HepG2 (cell line): ENCODE measurements around the gene AP5B1. TPM values are rescaled to one million over a fixed set of nuclear protein-coding genes. Genes with fewer than 3 reads are reported as not detected.

Experiments used
- ASH2L ChIP-seq: fragments of 300-600, 200-600 bp; sonication (generic); IDR thresholded peaks from 2 replicates; pipeline ENCODE4 v1.7.0; 2017; ENCODE audit warnings: low read depth, mild to moderate bottlenecking, moderate library complexity, mixed read lengths, low read length; ENCODE audit not compliant: insufficient read length
- CBX1 ChIP-seq: IDR thresholded peaks from one replicate; pipeline ENCODE4 v1.6.1; 2016; ENCODE audit warnings: antibody characterized with exemption, low read depth
- CSRNP1 ChIP-seq: sonication (generic); formaldehyde crosslinking; IDR thresholded peaks from 2 replicates; pipeline ENCODE4 v1.8.1; 2023; ENCODE audit warnings: mild to moderate bottlenecking, missing genetic modification reagents
- GMEB2 ChIP-seq: IDR thresholded peaks from 2 replicates; pipeline ENCODE4 v1.6.1; 2016; ENCODE audit warnings: missing biosample characterization, missing genetic modification reagents, low read depth
- MAZ ChIP-seq, 2 experiments: sonication (generic) in 1 of 2; formaldehyde crosslinking in 1 of 2; IDR thresholded peaks; 2 replicates each; pipeline versions ENCODE4 v1.5.0 to v1.6.1; 2012 to 2020; ENCODE audit warnings: low read depth in 2 of 2, mild to moderate bottlenecking in 2 of 2, borderline replicate concordance in 1 of 2, improper control_type of control experiment in 1 of 2, low read length in 1 of 2, missing genetic modification reagents in 1 of 2, moderate library complexity in 1 of 2
- PHF8 ChIP-seq: sonication (generic); formaldehyde crosslinking; IDR thresholded peaks from 2 replicates; pipeline ENCODE4 v1.5.0; 2020; ENCODE audit warnings: missing genetic modification reagents
- RAD21 ChIP-seq: fragments of 450-650 bp; formaldehyde crosslinking; IDR thresholded peaks from 2 replicates; pipeline ENCODE4 v1.5.0; 2020; ENCODE audit warnings: mild to moderate bottlenecking
- RFX3 ChIP-seq: IDR thresholded peaks from 2 replicates; pipeline ENCODE4 v1.6.1; 2016; ENCODE audit warnings: missing biosample characterization, missing genetic modification reagents
- RFXAP ChIP-seq: sonication (generic); formaldehyde crosslinking; IDR thresholded peaks from 2 replicates; pipeline ENCODE4 v1.4.0; 2020; ENCODE audit warnings: missing genetic modification reagents, borderline replicate concordance
- TRAFD1 ChIP-seq: sonication (generic); formaldehyde crosslinking; IDR thresholded peaks from 2 replicates; pipeline ENCODE4 v1.5.1; 2020; ENCODE audit warnings: missing genetic modification reagents, mild to moderate bottlenecking, borderline replicate concordance
- TRIM24 ChIP-seq: sonication (generic); formaldehyde crosslinking; IDR thresholded peaks from 2 replicates; pipeline ENCODE4 v1.8.0; 2022; ENCODE audit warnings: mild to moderate bottlenecking, missing genetic modification reagents
- ZBTB7B ChIP-seq: sonication (generic); formaldehyde crosslinking; IDR thresholded peaks from 2 replicates; pipeline ENCODE4 v1.4.0; 2020; ENCODE audit warnings: missing genetic modification reagents
- ZNF121 ChIP-seq: sonication (generic); formaldehyde crosslinking; IDR thresholded peaks from 2 replicates; pipeline ENCODE4 v1.5.0; 2020; ENCODE audit warnings: mild to moderate bottlenecking, missing genetic modification reagents
- ZNF124 ChIP-seq: sonication (generic); formaldehyde crosslinking; IDR thresholded peaks from 2 replicates; pipeline ENCODE4 v1.4.0; 2020; ENCODE audit warnings: missing genetic modification reagents
- ZNF3 ChIP-seq: IDR thresholded peaks from 2 replicates; pipeline ENCODE4 v1.7.0; 2017; ENCODE audit warnings: inconsistent platforms
- ZNF496 ChIP-seq: sonication (generic); formaldehyde crosslinking; IDR thresholded peaks from 2 replicates; pipeline ENCODE4 v1.8.1; 2023; ENCODE audit warnings: mild to moderate bottlenecking, moderate library complexity, missing genetic modification reagents; ENCODE audit not compliant: insufficient replicate concordance
- ZNF550 ChIP-seq: sonication (generic); formaldehyde crosslinking; IDR thresholded peaks from 2 replicates; pipeline ENCODE4 v1.4.0; 2020; ENCODE audit warnings: mild to moderate bottlenecking, missing genetic modification reagents, borderline replicate concordance
- ZNF768 ChIP-seq: sonication (generic); formaldehyde crosslinking; IDR thresholded peaks from 2 replicates; pipeline ENCODE4 v1.4.0; 2020; ENCODE audit warnings: missing genetic modification reagents
- ZNF839 ChIP-seq: sonication (generic); formaldehyde crosslinking; IDR thresholded peaks from 2 replicates; pipeline ENCODE4 v1.4.0; 2020; ENCODE audit warnings: missing genetic modification reagents, mild to moderate bottlenecking, borderline replicate concordance
- ZSCAN25 ChIP-seq: sonication (generic); formaldehyde crosslinking; IDR thresholded peaks from 2 replicates; pipeline ENCODE4 v1.8.0; 2022; ENCODE audit warnings: mild to moderate bottlenecking, missing genetic modification reagents
- polyA plus RNA-seq, 8 experiments: library from polyadenylated mRNA; depleted of rRNA in 3 of 8; stranded (reverse) in 7 of 8; unstranded in 1 of 8; fragments of >200 nt; fragmentation: Illumina TruSeq in 4 of 8; extraction: Trizol in 4 of 8; gene quantifications; 2 replicates each; pipeline versions ENCODE4 v1.2.1 to v1.2.3, GENCODE V29; 2011 to 2016; ENCODE audit warnings: low read depth in 4 of 8, missing spikeins in 1 of 8, mixed read lengths in 1 of 8; ENCODE audit not compliant: insufficient read depth in 1 of 8
- total RNA-seq, 5 experiments: library from RNA; depleted of rRNA; stranded (reverse); fragments of >200 nt; fragmentation: Illumina TruSeq; extraction: Trizol; gene quantifications; 2 replicates each; pipeline ENCODE4 v1.2.3, GENCODE V29; 2016; ENCODE audit warnings: low read depth in 1 of 5
- TF ChIP-seq, protein P1 (sequence below): sonication (generic); formaldehyde crosslinking; IDR thresholded peaks from 2 replicates; pipeline ENCODE4 v1.5.1; 2020; ENCODE audit warnings: missing genetic modification reagents, mild to moderate bottlenecking, borderline replicate concordance

The AP5B1 gene
- total and polyA plus RNA-seq, 2 of the 13 experiments (the other 11 are each of a cell fraction or from before 2014, with no cell fraction given): 1.7 to 4.4 TPM

DNA sequence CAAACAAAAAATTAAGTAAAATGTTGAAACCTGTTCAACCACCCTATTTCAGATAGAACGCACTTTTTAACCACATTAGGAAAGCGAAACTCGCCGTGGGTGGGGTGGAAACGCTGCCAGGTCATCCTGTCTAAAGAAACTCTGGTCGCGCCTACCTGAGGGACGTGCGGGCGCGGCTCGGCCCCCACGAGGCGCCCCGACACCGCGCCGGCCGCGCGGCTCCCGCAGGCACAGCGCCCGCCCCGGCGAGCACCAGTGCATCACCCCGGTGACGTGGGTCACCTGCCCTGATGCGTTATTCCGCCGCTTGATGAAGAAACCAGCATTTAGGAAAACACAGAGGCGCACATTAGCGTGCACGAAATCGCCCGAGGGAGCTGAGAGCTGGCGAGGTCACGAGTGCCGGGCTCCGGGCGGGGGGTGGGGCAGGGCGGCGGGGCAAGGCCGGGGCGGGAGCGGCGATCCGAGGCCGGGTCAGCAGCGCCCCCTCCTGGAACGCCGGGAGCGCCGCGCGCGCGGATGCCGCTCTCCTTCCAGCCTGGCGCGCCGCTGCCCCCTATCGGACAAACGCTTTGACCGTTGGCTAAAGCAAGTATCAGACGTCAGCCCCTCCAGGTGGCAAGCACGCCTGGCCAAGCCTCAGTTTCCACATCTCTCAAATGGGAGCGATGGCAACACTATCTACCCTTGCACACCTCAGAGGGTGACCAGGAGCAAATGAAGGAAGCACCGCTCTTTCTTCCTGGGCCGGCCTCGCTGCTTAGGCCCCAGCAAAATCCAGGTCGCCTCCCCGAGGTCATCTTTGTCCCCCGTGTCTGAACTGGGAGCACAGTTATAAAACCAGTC, 37.3 kb upstream of the AP5B1 start (continued):
- no peak for TF ChIP-seq TRAFD1 (CRISPR knock-in tag)
- no peak for TF ChIP-seq ZNF124 (CRISPR knock-in tag)
- TF ChIP-seq ZNF496: no peak
- TF ChIP-seq, protein P1, sequence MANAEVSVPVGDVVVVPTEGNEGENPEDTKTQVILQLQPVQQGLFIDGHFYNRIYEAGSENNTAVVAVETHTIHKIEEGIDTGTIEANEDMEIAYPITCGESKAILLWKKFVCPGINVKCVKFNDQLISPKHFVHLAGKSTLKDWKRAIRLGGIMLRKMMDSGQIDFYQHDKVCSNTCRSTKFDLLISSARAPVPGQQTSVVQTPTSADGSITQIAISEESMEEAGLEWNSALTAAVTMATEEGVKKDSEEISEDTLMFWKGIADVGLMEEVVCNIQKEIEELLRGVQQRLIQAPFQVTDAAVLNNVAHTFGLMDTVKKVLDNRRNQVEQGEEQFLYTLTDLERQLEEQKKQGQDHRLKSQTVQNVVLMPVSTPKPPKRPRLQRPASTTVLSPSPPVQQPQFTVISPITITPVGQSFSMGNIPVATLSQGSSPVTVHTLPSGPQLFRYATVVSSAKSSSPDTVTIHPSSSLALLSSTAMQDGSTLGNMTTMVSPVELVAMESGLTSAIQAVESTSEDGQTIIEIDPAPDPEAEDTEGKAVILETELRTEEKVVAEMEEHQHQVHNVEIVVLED (CRISPR knock-in tag): peak; percentile 40; the same call in 1 of the 2 replicates
- 0 out of 2 replicates have a peak, but pooled peaks have one; percentile 65 for TF ChIP-seq MAZ (IDR thresholded peaks at IDR 0.05; ENCODE audit: borderline replicate concordance, low read depth, low read length)
- TF ChIP-seq MAZ (CRISPR knock-in tag; IDR thresholded peaks at IDR 0.05; ENCODE audit: low read depth): peak; percentile 53; the same call in 1 of the 2 replicates
- no peak for TF ChIP-seq ZNF550 (CRISPR knock-in tag)
- no peak for TF ChIP-seq TRIM24 (CRISPR knock-in tag)
- TF ChIP-seq CSRNP1 (CRISPR knock-in tag): no peak
- TF ChIP-seq ASH2L: peak; percentile 49
- peak; percentile 98 for TF ChIP-seq RAD21
- TF ChIP-seq RFXAP (CRISPR knock-in tag): peak; percentile 19; the same call in 1 of the 2 replicates
- TF ChIP-seq ZNF768 (CRISPR knock-in tag): peak; percentile 42; the same call in 1 of the 2 replicates
- TF ChIP-seq RFX3: no peak
- TF ChIP-seq ZNF3: no peak
- TF ChIP-seq ZNF839: no peak
- TF ChIP-seq ZNF121 (CRISPR knock-in tag): no peak
- TF ChIP-seq PHF8: peak; percentile 62
- peak; percentile 29 for TF ChIP-seq CBX1
- TF ChIP-seq GMEB2 (CRISPR knock-in tag): no peak
- TF ChIP-seq ZSCAN25 (CRISPR knock-in tag): 0 out of 2 replicates have a peak, but pooled peaks have one; percentile 42
- TF ChIP-seq ZBTB7B (CRISPR knock-in tag): peak; percentile 35; the same call in 1 of the 2 replicates
